ENCODE results near the gene CUEDC2. TPM values are rescaled to one million over a fixed set of nuclear protein-coding genes. Genes with fewer than 3 reads are reported as not detected.

CUEDC2 gene
- total RNA-seq, 4 donors from 2014 or later: 26.2 to 51.6 (median 35.6) TPM

- no peak for DNase-seq
- H3K27me3 ChIP-seq: no peaks in the 10 kb centered on the region
These were observed 17.7 kb upstream of the CUEDC2 start for GRCh38 chr10:102450124-102450373.

DNA sequence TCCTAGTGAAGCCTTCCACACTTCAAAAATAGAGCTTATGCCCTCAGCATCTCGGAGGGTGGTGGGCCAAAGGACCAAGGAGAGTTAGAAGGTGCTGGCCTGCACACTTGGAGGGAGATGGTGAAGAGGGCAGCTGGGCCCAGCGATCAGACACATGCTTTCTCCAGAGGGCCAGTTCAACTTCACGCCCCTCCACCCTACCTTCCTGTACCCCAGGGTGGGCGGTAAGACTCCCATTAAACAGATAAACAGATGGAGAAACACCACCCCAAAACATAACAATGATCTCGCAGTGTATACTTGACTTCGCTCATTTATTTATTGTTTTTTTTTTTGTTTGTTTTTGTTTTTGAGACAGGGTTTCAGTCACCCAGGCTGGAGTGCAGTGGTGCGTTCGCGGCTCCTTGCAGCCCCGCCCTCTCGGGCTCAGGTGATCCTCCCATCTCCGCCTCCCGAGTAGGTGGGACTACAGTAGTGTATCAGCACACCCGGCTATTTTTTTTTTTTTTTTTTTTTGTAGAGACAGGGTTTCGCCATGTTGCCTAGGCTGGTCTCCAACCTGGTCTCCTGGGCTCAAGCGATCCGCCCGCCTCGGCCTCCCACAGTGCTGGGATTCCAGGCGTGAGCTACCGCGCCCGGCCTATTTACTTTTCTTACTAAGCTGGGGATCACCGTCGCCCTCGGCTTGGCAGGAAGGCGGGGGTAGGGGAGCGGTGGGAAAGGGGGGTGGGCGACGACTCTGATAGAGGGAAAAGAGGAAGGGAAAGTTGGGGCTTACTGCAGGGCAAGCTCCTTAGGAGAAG lies 17.1 kb upstream of the CUEDC2 start:
- TF ChIP-seq POLR2A (IDR thresholded peaks at IDR 0.05) (no peak), CTCF (IDR thresholded peaks at IDR 0.05) (no peak)
- H3K27me3 ChIP-seq: no peaks in the 10 kb centered on the region
- H3K4me1 ChIP-seq: no peaks in the 10 kb centered on the region
- H3K36me3 ChIP-seq: no peaks in the 10 kb centered on the region
- peak; percentile 63 to 78 for DNase-seq
- intact Hi-C loops (cut with DNase I; ENCODE audit: low total_unique reads): no loop called here
- H3K4me3 ChIP-seq: peak overlapping the region; percentile 51 to 82
- H3K27ac ChIP-seq: peak overlapping the region; percentile 76 to 85
- H3K9me3 ChIP-seq: no peaks in the 10 kb centered on the region

More at GRCh38 chr10:102450124-102450373, 17.7 kb upstream of the CUEDC2 start:
- Histone ChIP-seq H3K4me1 (no peaks in the 10 kb centered on the region), H3K36me3 (no peaks in the 10 kb centered on the region), H3K4me3 (peak overlapping the region; percentile 51 to 82), H3K9me3 (no peaks in the 10 kb centered on the region), H3K27ac (peak overlapping the region; percentile 76 to 85)
- intact Hi-C loops (cut with DNase I; ENCODE audit: low total_unique reads): no loop called here
- no peak for TF ChIP-seq POLR2A (IDR thresholded peaks at IDR 0.05)
- no peak for TF ChIP-seq CTCF (IDR thresholded peaks at IDR 0.05)

DNA sequence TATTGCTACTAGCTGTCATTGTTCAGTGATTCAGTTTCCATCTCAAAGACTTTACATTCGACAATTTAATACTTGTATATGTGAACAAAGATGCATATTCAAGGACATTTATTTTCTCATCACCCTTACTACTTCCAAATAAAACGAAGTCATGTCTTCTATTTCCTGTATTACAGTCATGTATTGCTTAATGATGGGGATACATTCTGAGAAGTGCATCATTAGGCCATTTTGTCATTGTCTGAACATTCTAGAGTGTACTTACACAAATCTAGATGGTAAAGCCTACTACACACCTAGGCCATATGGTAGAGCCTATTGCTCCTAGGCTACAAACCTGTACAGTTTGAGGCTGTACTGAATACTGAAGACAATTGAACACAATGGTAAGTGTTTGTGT lies 12.5 kb upstream of the CUEDC2 start:
- Histone ChIP-seq H3K36me3 (no peaks in the 10 kb centered on the region), H3K9me3 (no peaks in the 10 kb centered on the region), H3K27ac (no peak overlapping the region), H3K4me3 (no peak overlapping the region), H3K4me1 (no peaks in the 10 kb centered on the region), H3K27me3 (no peaks in the 10 kb centered on the region)
- DNase-seq: no peak
- intact Hi-C loops (cut with DNase I; ENCODE audit: low total_unique reads): no loop called here
- no peak for TF ChIP-seq POLR2A (IDR thresholded peaks at IDR 0.05)
- no peak for TF ChIP-seq CTCF (IDR thresholded peaks at IDR 0.05)

DNA sequence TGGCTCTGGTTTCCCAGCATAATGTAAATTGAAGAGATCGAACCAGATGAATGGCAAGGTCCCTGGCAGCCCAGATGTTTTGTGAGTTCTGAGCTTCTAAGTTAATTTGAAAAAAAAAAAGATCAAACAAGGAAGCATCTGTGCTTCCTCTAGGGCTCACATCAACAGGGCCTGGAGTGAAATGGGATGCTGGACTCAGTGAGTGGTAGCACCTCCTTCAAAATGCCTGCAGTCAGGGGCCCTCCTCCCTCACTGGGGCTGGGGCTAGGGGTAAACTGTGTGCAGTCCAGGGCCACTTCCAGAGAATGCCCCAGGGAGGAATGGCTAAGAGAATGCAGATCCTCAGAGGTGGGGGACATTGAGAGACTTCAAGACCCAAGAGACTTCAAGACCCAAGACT lies 6.0 kb upstream of the CUEDC2 start:
- intact Hi-C loops (cut with DNase I; ENCODE audit: low total_unique reads): no loop called here
- Histone ChIP-seq H3K27ac (no peak overlapping the region), H3K9me3 (no peaks in the 10 kb centered on the region), H3K27me3 (no peaks in the 10 kb centered on the region), H3K36me3 (no peaks in the 10 kb centered on the region), H3K4me1 (no peaks in the 10 kb centered on the region), H3K4me3 (no peak overlapping the region)
- no peak for TF ChIP-seq CTCF (IDR thresholded peaks at IDR 0.05)
- no peak for TF ChIP-seq POLR2A (IDR thresholded peaks at IDR 0.05)
- DNase-seq: no peak

DNA sequence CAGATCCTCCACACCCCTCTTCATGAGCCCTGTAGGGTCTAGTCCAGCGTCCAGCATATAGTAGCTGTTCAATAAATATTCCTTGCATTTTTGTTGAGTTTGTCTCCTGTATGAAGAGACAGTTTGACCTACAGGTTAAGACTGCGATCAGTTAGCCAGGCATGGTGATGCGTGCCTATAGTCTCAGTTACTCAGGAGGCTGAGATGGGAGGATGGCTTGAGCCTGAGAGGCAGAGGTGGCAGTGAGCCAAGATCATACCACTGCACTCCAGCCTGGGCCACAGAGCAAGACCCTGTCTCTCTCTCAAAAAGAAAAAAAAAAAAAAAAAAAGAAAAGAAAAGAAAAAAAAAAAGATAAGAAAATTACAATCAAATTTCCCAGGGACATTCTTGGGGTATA lies 5.1 kb upstream of the CUEDC2 start:
- Histone ChIP-seq H3K36me3 (no peaks in the 10 kb centered on the region), H3K27ac (no peak overlapping the region), H3K9me3 (no peaks in the 10 kb centered on the region), H3K4me3 (no peak overlapping the region), H3K4me1 (no peaks in the 10 kb centered on the region), H3K27me3 (no peaks in the 10 kb centered on the region)
- intact Hi-C loops (cut with DNase I; ENCODE audit: low total_unique reads): no loop called here
- TF ChIP-seq POLR2A (IDR thresholded peaks at IDR 0.05): no peak
- no peak for TF ChIP-seq CTCF (IDR thresholded peaks at IDR 0.05)
- no peak for DNase-seq
